Measurements from ENCODE around the gene SLC6A17.

The SLC6A17 gene

DNA sequence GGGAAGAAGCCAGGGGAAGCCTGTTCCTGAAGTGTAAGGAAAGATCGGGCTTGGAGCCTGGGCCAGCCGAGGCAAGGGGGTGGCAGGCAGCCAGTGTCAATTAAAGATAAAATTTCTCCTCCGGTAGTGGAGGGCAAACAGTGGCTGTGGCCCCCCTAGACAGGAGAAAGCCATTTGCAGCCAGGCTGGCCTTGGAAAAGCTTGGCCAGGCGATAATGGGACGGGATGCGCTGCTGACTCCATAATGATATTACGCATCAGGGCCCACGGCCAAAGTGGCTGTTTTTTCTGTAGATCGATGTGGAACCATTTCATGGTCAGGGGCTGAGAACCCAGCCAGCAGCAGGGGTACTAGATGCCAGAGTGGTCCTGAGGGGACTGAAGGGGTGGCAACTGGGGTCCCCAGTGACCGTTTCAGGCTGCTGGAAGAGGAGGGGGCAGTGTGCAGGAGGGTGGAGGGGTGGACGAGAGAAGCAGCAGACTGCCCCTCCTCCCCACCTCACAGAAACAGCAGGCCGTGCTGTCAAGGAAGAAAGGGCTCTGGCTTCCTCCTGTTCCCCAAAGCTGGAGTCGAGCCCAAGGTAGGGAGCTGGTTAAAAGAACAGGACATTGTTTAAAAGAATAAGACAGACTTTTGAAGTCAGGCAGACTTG lies 85.0 kb downstream of the SLC6A17 start:
- DNase-seq (ENCODE audit: low read depth): no peak
- H3K4me3 ChIP-seq (ENCODE audit: low read depth, low read length): no peak overlapping the region

DNA sequence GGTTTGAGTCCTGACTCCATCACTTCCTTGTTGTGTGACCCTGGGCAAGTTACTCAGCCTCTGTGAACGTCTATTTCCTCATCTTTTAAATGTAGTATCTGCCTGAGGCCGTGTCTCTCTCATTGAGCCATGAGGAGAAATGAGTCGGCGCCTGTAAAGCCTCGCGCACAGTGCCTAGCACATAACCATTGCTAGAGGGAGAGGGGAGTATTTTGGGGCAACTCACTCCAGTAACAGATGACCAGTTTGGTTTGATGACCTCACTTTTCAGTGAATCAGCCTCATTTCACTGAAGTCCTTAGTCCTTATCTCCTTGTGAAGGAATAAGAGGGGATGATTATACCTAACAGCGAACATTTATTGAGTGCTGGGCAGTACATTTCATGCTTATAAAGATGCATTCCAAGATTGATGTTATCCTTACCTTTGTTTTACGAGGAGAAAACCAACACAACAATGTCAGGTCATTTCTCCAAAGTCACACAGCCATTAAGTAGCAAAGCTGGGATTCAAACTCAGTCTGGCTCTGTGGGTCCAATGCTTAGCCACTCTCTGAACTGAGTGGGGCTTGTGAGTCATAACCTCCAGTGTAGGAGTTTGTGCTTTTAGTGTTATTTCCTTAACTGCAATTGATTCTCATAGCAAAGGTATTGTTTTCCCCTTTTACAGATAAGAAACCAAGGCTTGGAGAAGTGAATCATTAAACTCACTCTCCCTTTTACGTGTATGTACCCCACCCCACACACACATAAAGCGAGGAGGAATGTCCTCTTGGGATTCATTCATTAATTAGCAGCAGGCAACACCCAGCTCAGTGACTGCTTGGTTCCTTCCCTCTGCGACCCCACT lies 85.8 kb downstream of the SLC6A17 start:
- no peak for DNase-seq (ENCODE audit: low read depth)
- TF ChIP-seq, protein P1, sequence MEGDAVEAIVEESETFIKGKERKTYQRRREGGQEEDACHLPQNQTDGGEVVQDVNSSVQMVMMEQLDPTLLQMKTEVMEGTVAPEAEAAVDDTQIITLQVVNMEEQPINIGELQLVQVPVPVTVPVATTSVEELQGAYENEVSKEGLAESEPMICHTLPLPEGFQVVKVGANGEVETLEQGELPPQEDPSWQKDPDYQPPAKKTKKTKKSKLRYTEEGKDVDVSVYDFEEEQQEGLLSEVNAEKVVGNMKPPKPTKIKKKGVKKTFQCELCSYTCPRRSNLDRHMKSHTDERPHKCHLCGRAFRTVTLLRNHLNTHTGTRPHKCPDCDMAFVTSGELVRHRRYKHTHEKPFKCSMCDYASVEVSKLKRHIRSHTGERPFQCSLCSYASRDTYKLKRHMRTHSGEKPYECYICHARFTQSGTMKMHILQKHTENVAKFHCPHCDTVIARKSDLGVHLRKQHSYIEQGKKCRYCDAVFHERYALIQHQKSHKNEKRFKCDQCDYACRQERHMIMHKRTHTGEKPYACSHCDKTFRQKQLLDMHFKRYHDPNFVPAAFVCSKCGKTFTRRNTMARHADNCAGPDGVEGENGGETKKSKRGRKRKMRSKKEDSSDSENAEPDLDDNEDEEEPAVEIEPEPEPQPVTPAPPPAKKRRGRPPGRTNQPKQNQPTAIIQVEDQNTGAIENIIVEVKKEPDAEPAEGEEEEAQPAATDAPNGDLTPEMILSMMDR (IDR thresholded peaks at IDR 0.05; ENCODE audit: low read depth, low read length, missing control alignments): no peak
- H3K4me3 ChIP-seq (ENCODE audit: low read depth, low read length): no peak overlapping the region

More for the DNA sequence above, 85.0 kb downstream of the SLC6A17 start:
- TF ChIP-seq, protein P1 (IDR thresholded peaks at IDR 0.05; ENCODE audit: low read depth, low read length, missing control alignments): no peak

DNA sequence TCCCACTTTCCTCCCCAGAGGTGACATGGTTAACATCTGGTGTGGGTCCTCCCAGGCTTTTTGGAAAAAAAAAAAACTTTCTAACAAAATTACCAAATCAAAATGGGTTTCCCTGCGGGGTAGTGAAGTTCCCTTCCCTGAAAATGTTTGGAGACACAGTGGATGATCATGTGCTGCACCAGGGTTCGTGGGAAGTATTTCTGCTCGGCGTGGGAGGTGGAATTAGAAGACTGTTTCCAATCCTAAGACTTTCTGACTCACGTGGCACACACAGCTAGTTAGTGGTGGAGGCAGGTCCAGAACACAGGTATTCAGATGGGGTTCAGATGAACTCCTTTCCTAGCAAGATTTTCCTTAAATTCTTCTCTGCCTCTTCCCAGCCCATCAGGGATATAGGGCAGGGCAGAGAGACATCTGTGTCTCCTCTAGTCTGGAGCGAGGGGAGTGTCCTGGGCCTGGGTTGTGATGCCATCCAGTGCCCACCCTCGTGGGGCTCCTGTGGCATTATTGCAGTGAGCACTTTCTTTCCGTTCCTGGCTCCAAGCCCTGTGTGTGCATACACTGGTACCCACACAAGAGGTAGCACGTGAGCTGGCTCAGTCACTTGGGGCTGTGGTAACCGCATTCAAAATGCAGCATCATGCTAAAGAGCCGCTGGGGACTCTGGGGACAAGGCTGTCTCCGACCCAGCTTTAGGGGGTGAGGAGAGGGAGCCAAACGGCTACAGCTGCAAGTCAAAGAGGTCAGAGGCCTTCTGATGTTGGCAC lies 87.3 kb downstream of the SLC6A17 start:
- H3K4me3 ChIP-seq (ENCODE audit: low read depth, low read length): no peak overlapping the region
- DNase-seq (ENCODE audit: low read depth): no peak
- TF ChIP-seq, protein P1 (IDR thresholded peaks at IDR 0.05; ENCODE audit: low read depth, low read length, missing control alignments): no peak

DNA sequence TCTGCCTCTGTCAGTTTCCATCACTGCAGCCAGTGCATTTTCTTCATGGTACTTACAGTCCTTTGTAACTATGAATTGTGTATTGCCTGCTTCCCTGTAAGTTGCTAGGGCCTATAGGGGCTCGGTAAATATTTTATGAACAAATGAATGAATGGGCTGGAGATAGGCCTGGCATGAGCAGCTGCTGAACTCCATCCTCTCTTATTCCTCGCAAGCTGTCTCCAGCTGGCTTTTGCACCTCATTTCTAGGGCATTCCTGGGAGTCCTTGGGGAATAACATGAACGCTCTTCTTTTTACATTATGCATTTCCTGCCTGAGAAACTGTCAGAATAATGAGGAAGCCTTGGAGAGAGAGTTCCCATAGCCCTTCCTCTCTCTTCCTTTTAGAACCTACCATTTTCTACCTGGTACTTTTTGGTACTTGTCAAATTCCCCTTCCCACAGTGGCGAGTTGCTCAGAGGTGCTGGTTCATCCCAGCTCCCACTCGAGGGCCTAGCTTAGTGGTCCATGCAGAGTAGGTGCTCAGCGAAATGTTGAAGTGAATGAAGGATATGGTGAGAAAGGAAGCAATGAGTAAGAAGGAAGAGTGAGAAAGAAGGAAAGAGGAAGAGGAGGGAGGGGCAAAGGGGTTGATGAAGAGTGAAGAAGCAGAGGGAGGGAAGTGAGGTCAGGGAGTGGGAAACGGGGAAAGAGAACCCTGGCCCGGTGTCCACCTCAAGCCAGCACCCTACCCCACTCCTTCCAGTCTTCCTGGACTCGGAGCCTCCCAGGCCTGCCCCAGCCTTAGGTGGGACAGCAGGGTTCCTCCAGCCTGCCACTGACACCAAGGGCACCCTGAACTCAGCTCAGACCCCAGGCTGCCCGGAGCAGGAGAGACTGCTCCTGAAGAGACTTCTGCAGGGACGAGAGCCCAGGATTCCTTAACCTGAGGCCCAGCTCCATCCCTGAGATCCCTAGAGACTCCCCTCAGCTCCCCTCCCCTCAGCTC lies 89.4 kb downstream of the SLC6A17 start:
- no peak for DNase-seq (ENCODE audit: low read depth)
- TF ChIP-seq, protein P1 (IDR thresholded peaks at IDR 0.05; ENCODE audit: low read depth, low read length, missing control alignments): no peak
- H3K4me3 ChIP-seq (ENCODE audit: low read depth, low read length): no peak overlapping the region

DNA sequence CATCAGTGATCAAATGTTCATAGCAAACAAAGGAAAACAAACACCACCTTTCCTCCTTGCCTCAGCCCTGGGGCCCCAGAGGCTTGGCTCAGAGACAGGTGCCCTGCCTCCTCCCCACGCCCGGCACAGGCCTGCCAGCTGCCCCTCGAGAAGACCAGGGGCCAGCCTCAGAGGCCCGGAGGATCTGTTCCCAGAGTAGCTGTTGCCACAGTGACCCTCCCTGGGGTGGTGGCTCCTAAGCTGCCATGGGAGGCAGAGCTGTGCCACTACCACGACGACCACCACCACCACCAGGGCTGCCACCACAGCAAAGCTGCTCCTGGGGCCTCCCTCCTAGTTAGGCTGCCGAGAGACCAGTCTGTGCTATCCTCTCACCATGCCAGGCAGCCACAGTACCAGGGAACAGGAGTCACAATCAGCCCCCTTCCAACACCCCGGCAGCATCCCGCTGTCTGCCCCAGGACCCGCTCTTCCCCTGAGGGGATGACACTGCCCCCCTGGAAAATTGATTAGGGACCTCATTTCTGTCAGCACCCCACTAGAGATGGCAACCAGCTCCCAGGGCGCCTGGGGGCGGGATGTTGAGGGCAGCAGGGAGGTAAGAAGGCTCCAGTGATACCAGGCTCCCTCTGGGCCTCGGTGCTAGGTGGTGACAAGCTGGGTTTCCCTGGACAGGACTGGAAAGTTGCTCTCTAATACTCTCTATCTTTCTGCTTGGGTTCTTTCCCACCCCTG lies 90.3 kb downstream of the SLC6A17 start:
- no peak for DNase-seq (ENCODE audit: low read depth)
- TF ChIP-seq, protein P1 (IDR thresholded peaks at IDR 0.05; ENCODE audit: low read depth, low read length, missing control alignments): no peak
- no peak overlapping the region for H3K4me3 ChIP-seq (ENCODE audit: low read depth, low read length)

Data from GM12864 (cell line).